Measurements from ENCODE around the gene TGFBR1.

TGFBR1 gene

GRCh38 chr9:99172124-99173091 lies 67.5 kb downstream of the TGFBR1 start:
- peak; percentile 12 for DNase-seq

DNA sequence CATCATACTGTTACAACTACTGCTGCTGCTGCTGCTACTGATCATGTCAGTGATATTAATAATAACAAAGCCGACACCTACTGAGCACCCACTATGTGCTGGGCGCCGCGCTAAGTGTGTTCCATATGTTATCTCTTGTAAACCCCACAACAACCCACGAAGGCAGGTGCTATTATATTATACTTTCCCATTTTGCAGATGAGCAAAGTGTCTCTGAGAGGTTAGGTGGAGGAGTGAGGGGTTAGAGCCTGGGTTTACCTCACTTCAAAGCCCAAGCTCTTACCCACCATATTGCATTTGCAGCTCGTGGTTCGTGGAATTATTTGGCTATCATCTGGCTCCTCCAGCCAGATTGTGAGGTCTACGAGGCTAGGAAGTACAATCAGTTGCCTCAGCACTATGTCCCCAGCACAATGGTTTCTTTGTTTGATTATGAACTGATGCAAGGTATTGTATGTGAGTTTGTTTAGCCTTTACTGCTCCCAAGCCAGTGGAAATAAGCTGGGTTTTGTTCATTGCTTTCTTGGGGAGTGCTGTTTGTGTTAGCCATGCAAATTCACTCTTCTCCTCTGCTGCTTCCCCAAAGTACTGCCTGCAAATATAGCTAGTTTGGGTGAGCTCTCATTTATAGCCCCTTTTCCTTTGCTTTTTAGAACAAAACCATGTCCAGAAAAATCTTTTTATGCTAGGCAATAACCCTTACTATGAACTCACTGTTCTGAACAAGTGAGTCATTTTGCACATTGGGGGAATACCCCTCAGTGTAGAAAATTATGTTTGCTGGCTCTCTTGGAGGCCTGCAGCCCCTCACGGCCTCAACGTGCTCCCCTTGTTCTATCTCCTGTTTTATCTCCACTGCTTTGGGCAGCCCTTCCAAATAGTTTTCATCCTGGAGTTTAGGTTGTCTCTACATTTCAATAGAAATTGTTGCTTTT lies 68.9 kb downstream of the TGFBR1 start:
- DNase-seq, result no peak

DNA sequence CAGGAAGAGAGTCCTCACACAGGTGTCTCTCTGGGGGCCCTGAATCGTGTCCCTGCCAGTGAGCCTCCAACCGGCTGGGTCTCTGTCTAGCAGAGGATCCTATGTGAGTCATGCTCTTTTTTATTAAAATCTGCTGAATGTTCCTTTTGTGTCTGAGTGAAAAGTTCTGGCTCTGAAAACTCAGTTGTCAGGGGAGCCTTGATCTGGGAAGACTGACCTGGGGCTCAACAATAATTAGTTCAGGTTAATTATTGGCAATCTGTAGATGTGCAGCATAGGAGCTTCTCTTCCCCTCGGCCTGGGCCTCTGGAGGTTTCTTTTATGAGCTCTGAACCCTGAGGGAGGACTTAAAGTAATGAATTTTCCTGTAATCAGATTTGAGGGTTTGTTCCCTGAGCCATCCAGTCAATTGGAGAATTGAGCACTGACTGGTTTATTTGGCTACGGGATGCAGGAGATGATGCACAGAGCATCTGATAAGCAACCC lies 71.7 kb downstream of the TGFBR1 start:
- no peak for DNase-seq

DNA sequence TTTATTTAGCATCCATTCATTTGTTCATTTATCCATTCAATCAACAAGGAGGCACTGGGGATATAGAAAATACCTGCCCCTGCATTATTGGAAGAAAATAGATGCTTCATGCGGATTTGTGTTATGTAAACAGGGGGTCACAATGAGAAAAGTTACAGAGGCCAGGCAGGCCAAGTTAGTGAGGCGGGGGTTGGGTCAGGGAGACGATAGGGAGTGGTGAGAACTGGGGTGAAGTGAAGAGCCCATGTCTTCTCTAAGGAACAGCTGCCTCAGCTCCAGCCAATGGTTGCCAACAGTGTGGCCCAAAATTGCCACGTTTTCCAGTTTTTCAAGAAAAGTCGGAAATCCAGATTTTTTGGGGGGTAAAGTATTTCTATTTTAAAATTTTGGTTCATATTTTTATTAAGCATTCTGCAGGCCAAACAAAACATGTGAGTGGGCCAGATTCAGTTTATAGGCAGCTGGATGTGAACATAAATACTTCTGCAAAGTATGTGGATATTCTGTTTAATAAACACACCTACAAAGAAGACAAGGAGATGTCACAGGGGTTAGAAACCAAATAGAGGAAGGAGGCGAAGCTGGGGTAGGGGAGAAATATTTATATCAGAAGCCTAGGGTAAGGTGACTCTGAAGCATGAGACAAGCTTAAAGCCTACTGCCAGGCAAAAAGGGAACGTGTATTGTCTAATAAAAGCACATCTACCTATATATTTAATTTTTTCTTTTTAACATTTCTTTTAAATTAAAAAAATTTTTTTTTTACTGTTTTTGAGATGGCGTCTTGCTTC lies 72.9 kb downstream of the TGFBR1 start:
- no peak for DNase-seq

- no peak for DNase-seq
Observed at GRCh38 chr9:99178912-99179872, 74.3 kb downstream of the TGFBR1 start.

DNA sequence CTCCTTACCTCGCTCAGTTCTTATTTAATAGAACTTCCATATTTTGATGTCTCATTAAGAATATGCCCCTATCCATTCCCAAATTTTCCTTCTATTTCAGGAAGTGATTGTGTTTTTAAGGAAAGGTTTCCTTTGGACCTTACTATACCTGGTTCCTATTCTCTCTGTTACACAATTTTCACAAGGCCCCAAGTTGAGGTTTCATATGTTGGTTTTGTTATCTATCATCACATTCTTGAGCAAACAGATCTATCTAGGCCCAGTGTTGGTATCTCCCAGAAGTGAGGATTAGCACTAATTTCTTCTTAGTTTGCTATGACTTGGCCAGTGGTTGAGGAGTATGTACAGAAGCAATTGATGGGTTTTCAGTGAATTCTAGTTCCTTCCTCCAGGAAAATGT lies 75.3 kb downstream of the TGFBR1 start:
- no peak for DNase-seq

DNA sequence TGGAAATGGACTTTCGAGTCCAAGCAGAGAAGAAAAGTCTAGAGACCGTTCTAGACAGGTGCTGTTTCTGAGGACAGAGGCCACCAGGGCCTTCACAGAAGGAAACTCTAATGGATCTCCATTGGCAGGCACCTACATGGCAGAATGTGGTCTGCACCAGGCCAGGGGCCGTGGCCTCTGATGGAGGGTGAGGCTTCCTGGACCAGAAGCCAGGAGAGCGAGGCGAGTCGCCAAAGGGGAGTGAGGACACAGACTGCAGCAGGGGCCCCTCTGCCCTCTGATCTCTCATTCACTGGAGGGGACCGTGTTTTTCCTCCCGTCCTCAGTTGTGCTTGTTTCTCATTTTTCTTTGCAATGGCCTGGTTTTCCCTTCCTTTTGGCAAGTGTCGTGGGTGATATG lies 75.7 kb downstream of the TGFBR1 start:
- DNase-seq, result no peak

DNA sequence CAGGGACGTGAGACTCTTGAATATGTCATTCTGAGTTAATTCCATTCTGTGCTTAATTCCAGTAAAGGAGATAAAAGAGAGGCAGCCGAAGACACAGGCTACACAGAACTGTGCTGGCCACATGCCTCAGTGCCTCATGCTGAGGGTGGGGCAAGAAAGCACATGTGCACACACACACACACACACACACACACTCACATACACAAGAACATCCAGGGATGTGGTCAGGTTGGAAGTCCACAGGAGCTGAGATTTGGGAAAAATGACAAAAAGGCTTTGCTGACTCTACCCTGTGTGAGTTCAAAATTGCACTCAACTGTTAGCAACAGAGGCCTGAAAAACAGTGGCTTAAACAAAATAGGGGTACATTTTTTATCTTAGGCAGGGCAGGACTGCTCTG lies 76.3 kb downstream of the TGFBR1 start:
- no peak for DNase-seq

GRCh38 chr9:99181621-99182020 lies 76.7 kb downstream of the TGFBR1 start:
- DNase-seq, result no peak

- DNase-seq, result no peak
Observed at GRCh38 chr9:99182356-99182755, 77.4 kb downstream of the TGFBR1 start.

- DNase-seq, result no peak
Observed at GRCh38 chr9:99183616-99184015, 78.7 kb downstream of the TGFBR1 start.

- no peak for DNase-seq
Observed at GRCh38 chr9:99184110-99184474, 79.2 kb downstream of the TGFBR1 start.

DNA sequence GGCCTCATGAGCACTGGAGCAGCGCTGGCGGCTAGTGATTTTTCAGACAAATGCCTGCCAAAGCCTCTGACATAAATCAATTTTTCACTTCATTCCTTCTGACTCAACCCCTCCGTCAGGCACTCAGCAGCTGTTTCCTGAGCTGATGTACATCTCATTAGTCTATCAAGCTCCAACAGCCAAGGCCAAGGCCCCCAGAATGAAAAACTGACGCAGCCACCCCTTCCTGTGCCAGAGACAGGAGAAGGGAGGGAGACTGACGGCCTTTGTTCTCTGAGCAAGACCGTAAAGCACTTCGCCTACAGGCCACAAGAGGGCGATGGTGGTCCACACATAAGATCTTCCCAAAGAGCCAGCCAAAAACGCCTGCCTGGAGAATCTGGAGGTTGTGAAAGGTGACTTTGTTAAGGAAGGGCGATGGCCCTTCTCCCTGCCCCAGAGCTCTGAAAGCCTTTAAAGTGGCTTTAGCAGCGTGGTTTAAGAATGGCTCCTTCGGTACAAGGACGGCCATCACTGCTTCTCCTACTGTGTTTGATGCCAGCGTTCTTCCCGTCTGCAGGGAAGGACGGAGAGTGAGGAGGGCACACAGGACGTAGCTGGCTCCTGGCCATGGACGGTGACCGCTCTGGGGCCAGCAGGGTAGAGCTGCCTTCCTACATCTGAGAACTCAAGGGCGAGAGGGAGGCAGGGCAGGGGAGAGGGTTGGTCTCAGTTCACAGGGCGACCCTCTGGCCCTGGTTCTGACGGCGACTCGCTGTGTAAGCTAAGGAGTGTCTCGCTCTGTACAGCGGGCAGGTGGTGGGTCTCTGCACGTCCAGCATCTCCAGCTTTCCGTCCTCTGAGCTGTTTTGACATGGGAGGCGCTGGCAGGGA lies 79.8 kb downstream of the TGFBR1 start:
- peak; percentile 74 for DNase-seq

DNA sequence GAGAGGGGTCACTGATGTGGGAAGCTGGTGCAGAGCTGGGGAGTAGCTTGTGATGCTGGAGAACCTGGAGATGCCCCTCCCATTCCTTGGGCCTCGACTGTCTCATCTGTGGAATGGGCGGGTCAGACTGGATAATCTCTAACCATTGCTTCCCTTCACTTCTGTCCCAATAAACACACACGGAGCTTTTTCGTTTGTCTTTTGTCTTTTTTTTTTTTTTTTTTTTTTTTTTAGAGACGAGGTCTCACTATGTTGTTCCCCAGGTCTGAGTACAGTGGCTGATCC lies 80.4 kb downstream of the TGFBR1 start:
- no peak for DNase-seq

DNA sequence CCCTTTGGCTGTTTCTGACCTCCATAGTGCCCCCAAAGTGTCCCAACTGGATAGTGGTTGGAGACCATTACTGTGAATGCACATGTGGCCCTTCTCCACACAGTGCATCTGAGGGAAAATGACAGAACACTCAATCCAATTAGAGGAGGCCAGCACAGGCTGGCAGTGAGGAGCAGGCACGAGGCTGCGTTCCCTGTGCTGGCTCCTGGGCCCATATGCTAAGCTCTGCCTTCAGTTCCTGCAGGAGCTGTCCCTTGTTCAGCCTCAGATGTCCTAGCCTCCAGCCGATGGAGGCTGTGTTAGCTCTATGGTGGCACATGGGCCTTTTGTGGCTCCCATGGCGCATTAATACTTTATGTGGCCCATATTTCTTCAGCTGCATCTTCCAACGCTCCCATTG lies 81.0 kb downstream of the TGFBR1 start:
- DNase-seq, result no peak

GRCh38 chr9:99187311-99187710 lies 82.4 kb downstream of the TGFBR1 start:
- no peak for DNase-seq

DNA sequence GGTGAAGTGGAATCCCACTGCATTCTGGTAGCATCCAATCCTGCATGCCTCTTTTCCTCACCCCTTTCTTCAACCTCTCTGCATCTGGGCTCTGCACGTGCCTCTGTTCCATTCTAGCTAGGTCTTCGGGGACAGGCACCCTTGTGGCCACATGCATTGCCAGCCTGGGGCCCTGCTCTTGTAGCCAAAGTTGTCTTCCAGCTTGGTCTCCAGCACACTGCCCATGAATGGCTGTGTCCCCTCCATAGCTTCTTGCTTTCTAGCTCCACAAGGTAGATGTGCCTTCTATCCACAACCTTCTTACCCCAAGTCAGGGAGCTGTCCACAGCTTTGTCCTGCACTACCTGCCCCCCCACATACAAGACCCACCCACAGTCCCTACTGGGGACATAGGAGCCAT lies 84.3 kb downstream of the TGFBR1 start:
- DNase-seq, result no peak

DNA sequence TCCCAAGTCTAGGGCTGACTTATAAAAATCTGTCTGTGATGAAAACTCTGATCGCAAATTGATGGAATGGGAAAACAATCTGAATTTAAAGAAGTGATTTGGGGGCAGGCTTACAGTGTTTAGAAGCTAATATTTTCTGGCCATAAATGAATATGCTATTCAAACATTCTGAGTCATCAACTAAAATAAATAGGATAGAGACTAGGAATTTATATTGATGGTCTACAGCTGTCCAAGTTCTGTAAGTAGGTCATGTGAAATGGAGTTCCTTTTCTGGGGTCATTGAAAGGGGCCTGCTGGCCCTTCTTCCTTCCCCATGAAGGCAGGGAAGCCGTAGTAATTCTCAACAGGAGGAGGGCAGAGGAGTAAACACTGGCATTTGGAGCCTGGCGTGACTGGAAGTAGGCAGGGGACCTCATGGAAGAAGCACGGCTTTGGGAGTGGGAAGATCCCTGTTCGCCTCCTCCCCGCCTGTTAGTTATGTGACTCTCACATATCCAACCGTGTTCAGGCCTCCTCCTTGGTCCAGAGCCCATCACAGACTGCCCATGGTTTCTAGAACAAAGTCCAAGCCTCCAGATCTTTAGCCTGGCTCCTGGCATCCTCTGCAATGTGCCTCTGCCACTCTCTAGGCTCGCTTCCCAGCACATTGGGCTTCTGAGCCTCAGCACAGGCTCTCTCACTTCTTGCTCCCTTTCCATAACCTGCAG lies 85.1 kb downstream of the TGFBR1 start:
- no peak for DNase-seq

DNA sequence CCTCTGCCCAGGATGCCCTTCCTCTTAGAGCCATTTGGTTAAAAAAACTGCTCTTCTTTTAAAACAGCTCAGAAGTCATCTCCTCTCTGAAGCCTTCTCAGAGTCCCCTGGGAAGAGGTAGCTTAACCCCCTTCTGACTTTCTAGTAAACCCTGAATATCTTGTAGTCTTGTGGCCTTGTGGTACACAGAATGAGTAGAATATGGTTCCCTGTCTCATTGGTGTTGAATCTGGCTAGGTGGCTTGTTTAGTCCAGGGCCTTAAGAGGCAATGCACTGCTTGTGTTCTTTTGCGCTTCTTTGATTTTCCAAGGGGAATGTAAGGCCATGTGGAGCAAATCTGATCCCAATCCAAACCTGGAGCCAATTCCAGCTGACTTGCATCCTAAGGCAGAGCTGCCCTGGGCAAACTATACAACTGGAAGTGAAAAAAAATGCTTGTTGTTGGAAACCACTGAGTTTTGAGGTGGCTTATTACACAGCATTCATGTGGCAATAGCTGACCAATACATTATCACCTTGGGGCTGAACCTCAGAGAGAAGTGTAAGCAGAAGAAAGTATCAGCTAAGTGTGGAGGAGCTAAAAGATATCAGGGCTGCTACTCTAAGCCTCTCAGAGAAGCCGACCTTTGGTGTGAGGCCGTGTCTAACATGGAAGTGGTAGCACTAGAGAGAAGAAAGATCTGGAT lies 85.8 kb downstream of the TGFBR1 start:
- no peak for DNase-seq

Data from NCI-H2227 treated with DMSO at 0.1 percent for 48 hours (cell line).